ENCODE measurements around the gene LCE1F. TPM values are rescaled to one million over a fixed set of nuclear protein-coding genes. Genes with fewer than 3 reads are reported as not detected.

The LCE1F gene
- total RNA-seq, 1 donor from 2014 or later: not detected

GRCh38 chr1:152811671-152812070 is 36.7 kb downstream of the LCE1F start, which contains the start of gene LCE1B:
TSS of gene LCE1B (plus strand) at chr1:152811971. CDS start at chr1:152812447, 476 bp downstream.
- TF ChIP-seq CTCF (IDR thresholded peaks at IDR 0.05; ENCODE audit: unreplicated experiment): no peak
- H3K4me3 Mint-ChIP-seq (ENCODE audit: low read depth): no peak within 1 kb of the TSS
- no peaks in the 10 kb centered on the region for H3K4me1 Mint-ChIP-seq (ENCODE audit: low read depth)
- no peaks in the 10 kb centered on the region for H3K27me3 Mint-ChIP-seq
- H3K27ac Mint-ChIP-seq: no peak within 1 kb of the TSS
- H3K9me3 Mint-ChIP-seq (ENCODE audit: low read depth): peaks cover 44% of the 10 kb centered on the region
- no peak for DNase-seq (ENCODE audit: low spot score, unreplicated experiment)
- peaks cover 1% of the 10 kb centered on the region for H3K36me3 Mint-ChIP-seq (ENCODE audit: insufficient read depth)

- no peaks in the 10 kb centered on the region for H3K4me1 Mint-ChIP-seq (ENCODE audit: low read depth)
- TF ChIP-seq CTCF (IDR thresholded peaks at IDR 0.05; ENCODE audit: unreplicated experiment): no peak
These were observed 42.4 kb downstream of the LCE1F start for GRCh38 chr1:152817309-152817708.

GRCh38 chr1:152823294-152823693 is 48.4 kb downstream of the LCE1F start:
- H3K9me3 Mint-ChIP-seq (ENCODE audit: low read depth): peaks cover 48% of the 10 kb centered on the region
- H3K27me3 Mint-ChIP-seq: no peaks in the 10 kb centered on the region
- H3K4me3 Mint-ChIP-seq (ENCODE audit: low read depth): no peak overlapping the region
- no peak for DNase-seq (ENCODE audit: low spot score, unreplicated experiment)
- no peaks in the 10 kb centered on the region for H3K4me1 Mint-ChIP-seq (ENCODE audit: low read depth)
- H3K27ac Mint-ChIP-seq: no peak overlapping the region
- no peaks in the 10 kb centered on the region for H3K36me3 Mint-ChIP-seq (ENCODE audit: insufficient read depth)
- TF ChIP-seq CTCF (IDR thresholded peaks at IDR 0.05; ENCODE audit: unreplicated experiment): no peak

More at GRCh38 chr1:152817309-152817708, 42.4 kb downstream of the LCE1F start:
- Mint-ChIP-seq H3K27me3 (no peaks in the 10 kb centered on the region), H3K27ac (no peak overlapping the region), H3K9me3 (ENCODE audit: low read depth) (peaks cover 49% of the 10 kb centered on the region), H3K36me3 (ENCODE audit: insufficient read depth) (peaks cover 1% of the 10 kb centered on the region), H3K4me3 (ENCODE audit: low read depth) (no peak overlapping the region)
- no peak for DNase-seq (ENCODE audit: low spot score, unreplicated experiment)

- peaks cover 52% of the 10 kb centered on the region for H3K9me3 Mint-ChIP-seq (ENCODE audit: low read depth)
- H3K4me1 Mint-ChIP-seq (ENCODE audit: low read depth): no peaks in the 10 kb centered on the region
- no peak for TF ChIP-seq CTCF (IDR thresholded peaks at IDR 0.05; ENCODE audit: unreplicated experiment)
- H3K27ac Mint-ChIP-seq: no peak overlapping the region
- no peaks in the 10 kb centered on the region for H3K36me3 Mint-ChIP-seq (ENCODE audit: insufficient read depth)
- no peak overlapping the region for H3K4me3 Mint-ChIP-seq (ENCODE audit: low read depth)
- no peak for DNase-seq (ENCODE audit: low spot score, unreplicated experiment)
- H3K27me3 Mint-ChIP-seq: no peaks in the 10 kb centered on the region
These were observed 50.0 kb downstream of the LCE1F start for GRCh38 chr1:152824964-152825363.

Other genes starting within 250 kb of the LCE1F start
- not detected in 2 replicates for gene LCE3E, start 208.4 kb upstream of the LCE1F start, total RNA-seq
- not detected in 2 replicates for gene LCE3D, start 194.6 kb upstream of the LCE1F start, total RNA-seq
- gene LCE3C, start 174.9 kb upstream of the LCE1F start, total RNA-seq: not detected in 2 replicates
- not detected in 2 replicates for gene LCE3B, start 161.3 kb upstream of the LCE1F start, total RNA-seq
- not detected in 2 replicates for gene LCE3A, start 152.0 kb upstream of the LCE1F start, total RNA-seq
- not detected in 2 replicates for gene LCE2D, start 111.8 kb upstream of the LCE1F start, total RNA-seq
- not detected in 2 replicates for gene LCE2C, start 99.9 kb upstream of the LCE1F start, total RNA-seq
- gene LCE2B, start 89.0 kb upstream of the LCE1F start, total RNA-seq: not detected in 2 replicates
- not detected in 2 replicates for gene LCE2A, start 76.8 kb upstream of the LCE1F start, total RNA-seq
- not detected in 2 replicates for gene LCE4A, start 67.0 kb upstream of the LCE1F start, total RNA-seq
- gene KPRP, start 17.1 kb upstream of the LCE1F start, total RNA-seq: not detected in 2 replicates
- gene LCE1E, start 11.1 kb downstream of the LCE1F start, total RNA-seq: not detected in 2 replicates
- gene LCE1D, start 21.6 kb downstream of the LCE1F start, total RNA-seq: not detected in 2 replicates
- gene LCE1C, start 31.5 kb downstream of the LCE1F start, total RNA-seq: not detected in 2 replicates
- not detected in 2 replicates for gene LCE1B, start 36.8 kb downstream of the LCE1F start, total RNA-seq
- not detected in 2 replicates for gene LCE1A, start 52.3 kb downstream of the LCE1F start, total RNA-seq
- not detected in 2 replicates for gene LCE6A, start 67.7 kb downstream of the LCE1F start, total RNA-seq
- gene LCE7A, start 84.9 kb downstream of the LCE1F start, total RNA-seq: not detected in 2 replicates
- gene SMCP, start 103.2 kb downstream of the LCE1F start, total RNA-seq: not detected in 2 replicates
- not detected in 2 replicates for gene IVL, start 133.4 kb downstream of the LCE1F start, total RNA-seq
- not detected in 2 replicates for gene SPRR5, start 172.1 kb downstream of the LCE1F start, total RNA-seq
- gene SPRR4, start 195.5 kb downstream of the LCE1F start, total RNA-seq: not detected in 2 replicates
- gene SPRR1A, start 208.9 kb downstream of the LCE1F start, total RNA-seq: not detected in 2 replicates
- gene SPRR3, start 226.6 kb downstream of the LCE1F start, total RNA-seq: not detected in 2 replicates